Colonic mucosa (tissue), 4 donors: ENCODE measurements around the gene CAMKK2. TPM values are rescaled to one million over a fixed set of nuclear protein-coding genes. Genes with fewer than 3 reads are reported as not detected.
A peak's percentile ranks its signal among the peaks of the same experiment; 100 is the strongest.

Source experiments
- DNase-seq: peaks from one replicate; pipeline ENCODE4 v3.0.0-alpha.2; 2020
- H3K27ac ChIP-seq: fragments of 200-600 bp; one replicate; pipeline ENCODE4 v1.8.0; 2021
- H3K27me3 ChIP-seq: fragments of 200-600 bp; one replicate; pipeline ENCODE4 v1.8.0; 2021
- H3K36me3 ChIP-seq: fragments of 200-600 bp; one replicate; pipeline ENCODE4 v1.8.0; 2021
- H3K4me1 ChIP-seq: fragments of 200-600 bp; one replicate; pipeline ENCODE4 v1.8.0; 2021; ENCODE audit warnings: mild to moderate bottlenecking
- H3K4me3 ChIP-seq: fragments of 200-600 bp; one replicate; pipeline ENCODE4 v1.8.0; 2021
- H3K9ac ChIP-seq, 2 donors: one replicate each; pipeline ENCODE4 v1.7.0; 2013; ENCODE audit warnings: control low read depth in 2 of 2, low read depth in 2 of 2, low read length in 2 of 2
- H3K9me3 ChIP-seq: fragments of 200-600 bp; one replicate; pipeline ENCODE4 v1.8.0; 2021
- CTCF ChIP-seq: fragments of 200-600 bp; IDR thresholded peaks from one replicate; pipeline ENCODE4 v1.8.0; 2022; ENCODE audit warnings: antibody characterized with exemption, mild to moderate bottlenecking
- intact Hi-C: fragments of 100-400 bp; cut with DNase I; formaldehyde crosslinking; loops from one replicate; pipeline ENCODE4 v1.14.1; 2022
- total RNA-seq, 2 donors: library from RNA; stranded (reverse); fragmentation: NEBNext Ultra II Directional in 1 of 2; extraction: Animal tissue kit (Norgen Biotek cat#: 25700) in 1 of 2; gene quantifications; one replicate each; pipeline ENCODE4 v1.2.1, GENCODE V29; 2021
- donor health status: healthy.
- donor health status: DM: no; HTN: no; CAD: no.
- donor health status: DM: no; HTN: no; CAD: no.

CAMKK2 gene
- total RNA-seq, 2 donors from 2014 or later: 34.3 to 44.0 TPM

- no peaks in the 10 kb centered on the region for H3K36me3 ChIP-seq
Measured at GRCh38 chr12:121223292-121224285, 72.9 kb downstream of the CAMKK2 start.

GRCh38 chr12:121222847-121223246 lies 73.7 kb downstream of the CAMKK2 start:
- intact Hi-C loops: no loop called here
- no peak for DNase-seq
- Histone ChIP-seq H3K9me3 (no peaks in the 10 kb centered on the region), H3K4me1 (peaks cover 17% of the 10 kb centered on the region), H3K9ac (no peak overlapping the region), H3K27me3 (no peaks in the 10 kb centered on the region), H3K4me3 (no peak overlapping the region), H3K36me3 (no peaks in the 10 kb centered on the region), H3K27ac (peak overlapping the region; percentile 67)
- no peak for TF ChIP-seq CTCF

More at GRCh38 chr12:121223292-121224285, 72.9 kb downstream of the CAMKK2 start:
- Histone ChIP-seq H3K9ac (peak overlapping the region in 1 of 2 donors; percentile 71), H3K4me3 (no peak overlapping the region), H3K27me3 (no peaks in the 10 kb centered on the region), H3K27ac (peak overlapping the region; percentile 67), H3K9me3 (no peaks in the 10 kb centered on the region), H3K4me1 (peaks cover 12% of the 10 kb centered on the region)
- intact Hi-C loops: no loop called here
- DNase-seq: peak; percentile 71
- peak; percentile 44 for TF ChIP-seq CTCF

- Histone ChIP-seq H3K4me3 (no peak overlapping the region), H3K36me3 (no peaks in the 10 kb centered on the region), H3K27me3 (no peaks in the 10 kb centered on the region), H3K4me1 (peaks cover 17% of the 10 kb centered on the region), H3K9me3 (no peaks in the 10 kb centered on the region), H3K27ac (peak overlapping the region; percentile 94), H3K9ac (no peak overlapping the region)
- TF ChIP-seq CTCF: no peak
- intact Hi-C loops: no loop called here
- no peak for DNase-seq
Measured at GRCh38 chr12:121219353-121219986, 77.0 kb downstream of the CAMKK2 start.

GRCh38 chr12:121218588-121219352 lies 77.7 kb downstream of the CAMKK2 start:
- H3K27ac ChIP-seq: peak overlapping the region; percentile 94

More at GRCh38 chr12:121218588-121219352, 77.7 kb downstream of the CAMKK2 start:
- Histone ChIP-seq H3K4me1 (peaks cover 18% of the 10 kb centered on the region), H3K9me3 (no peaks in the 10 kb centered on the region), H3K27me3 (no peaks in the 10 kb centered on the region), H3K9ac (peak overlapping the region in 1 of 2 donors; percentile 51), H3K4me3 (no peak overlapping the region), H3K36me3 (no peaks in the 10 kb centered on the region)
- intact Hi-C loops: no loop called here
- no peak for TF ChIP-seq CTCF
- DNase-seq: peak; percentile 59
